SK-N-MC (cell line): ENCODE data around the gene PPTC7.

Source experiments
- DNase-seq: peaks from one replicate; pipeline ENCODE4 v3.0.0-alpha.2; 2011; ENCODE audit warnings: low read depth, low spot score
- H3K27ac ChIP-seq: fragments of 200-600 bp; sonication (generic); 2 replicates; pipeline ENCODE4 v1.5.1; 2016; ENCODE audit warnings: mixed run types
- H3K36me3 ChIP-seq: fragments of 200-600 bp; sonication (generic); 2 replicates; pipeline ENCODE4 v1.6.1; 2017; ENCODE audit warnings: antibody characterized with exemption, low read length, mixed read lengths; ENCODE audit not compliant: insufficient read depth
- H3K4me3 ChIP-seq: fragments of 200-600 bp; sonication (generic); 2 replicates; pipeline ENCODE4 v1.5.1; 2016
- H3K9ac ChIP-seq: fragments of 200-600 bp; sonication (generic); 2 replicates; pipeline ENCODE4 v1.8.0; 2017; ENCODE audit warnings: mixed run types, mixed read lengths; ENCODE audit not compliant: insufficient read length
- H3K9me3 ChIP-seq: fragments of 200-600 bp; sonication (generic); 2 replicates; pipeline ENCODE4 v1.6.1; 2017; ENCODE audit warnings: low read depth, mild to moderate bottlenecking, antibody characterized with exemption, low read length, moderate library complexity, mixed read lengths
- EZH2 ChIP-seq: fragments of 200-600 bp; sonication (generic); IDR thresholded peaks from one replicate; pipeline ENCODE4 v1.6.1; 2017; ENCODE audit warnings: antibody characterized with exemption
- FOXP2 ChIP-seq: optimal IDR thresholded peaks from 2 replicates; pipeline ENCODE3; 2011; ENCODE audit warnings: mild to moderate bottlenecking, moderate library complexity; ENCODE audit not compliant: insufficient read depth; ENCODE audit errors: extremely low read length, control extremely low read depth
- POLR2AphosphoS5 ChIP-seq: IDR thresholded peaks from 2 replicates; pipeline ENCODE4 v1.6.1; 2012; ENCODE audit warnings: mild to moderate bottlenecking, low read depth, low read length, borderline replicate concordance

Gene PPTC7

DNA sequence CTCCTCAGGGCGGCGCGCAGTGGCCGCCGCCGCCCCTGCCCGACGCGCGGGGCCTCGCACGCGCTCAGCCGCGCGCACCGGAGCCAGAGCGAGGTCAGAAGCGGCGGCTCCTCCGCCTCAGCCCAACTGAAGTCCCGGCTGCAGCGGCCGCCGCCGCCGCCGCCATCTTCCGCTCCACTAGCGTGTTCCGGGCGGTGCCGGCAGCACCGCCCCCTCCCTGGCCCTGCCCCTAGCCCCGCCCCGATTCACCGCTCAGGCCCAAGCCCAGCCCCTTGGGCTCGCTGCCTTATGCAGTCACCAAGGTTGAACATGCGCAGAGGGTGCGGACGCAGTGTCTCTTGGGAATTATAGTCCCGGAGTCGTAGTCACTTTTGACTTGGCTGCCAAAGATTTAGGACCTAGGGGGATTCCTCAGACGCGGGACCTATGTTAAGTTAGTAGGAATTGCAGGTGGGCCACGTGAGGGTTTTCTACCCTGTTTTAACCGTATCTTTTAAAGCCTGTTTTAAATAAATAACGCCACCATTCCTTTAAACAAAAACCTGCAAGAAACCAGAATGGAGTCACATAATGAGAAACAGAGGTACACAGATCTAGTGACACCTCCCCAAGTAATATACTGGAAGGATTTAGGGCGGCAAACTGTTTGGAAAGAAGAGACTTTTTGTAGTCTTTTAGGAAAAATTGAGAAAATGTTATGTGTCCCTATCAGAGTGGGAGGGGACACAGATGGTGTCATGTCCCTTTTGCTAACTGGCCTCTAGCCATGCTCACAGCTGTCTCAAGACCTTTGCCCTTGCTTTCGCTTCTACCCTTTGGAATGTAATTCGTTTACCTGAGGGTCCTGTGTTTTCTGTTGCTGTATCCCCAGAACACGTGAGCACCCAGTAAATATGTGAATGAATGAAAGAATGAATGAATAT lies at the start of gene PPTC7:
Gene PPTC7, minus strand, starts transcription at position 182 of the 923 bp plus-strand sequence. CDS start 287 bp downstream, outside the sequence.
- peak; percentile 97 for DNase-seq
- no peak within 1 kb of the TSS for H3K27ac ChIP-seq
- no peaks in the 10 kb centered on the region for H3K36me3 ChIP-seq
- TF ChIP-seq POLR2AphosphoS5 (peak; percentile 72; the same call in 1 of the 2 replicates), FOXP2 (no peak)
- H3K9ac ChIP-seq, result peak within 1 kb of the TSS; percentile 84
- H3K4me3 ChIP-seq, result peak within 1 kb of the TSS; percentile 94
- H3K9me3 ChIP-seq, result no peaks in the 10 kb centered on the region

DNA sequence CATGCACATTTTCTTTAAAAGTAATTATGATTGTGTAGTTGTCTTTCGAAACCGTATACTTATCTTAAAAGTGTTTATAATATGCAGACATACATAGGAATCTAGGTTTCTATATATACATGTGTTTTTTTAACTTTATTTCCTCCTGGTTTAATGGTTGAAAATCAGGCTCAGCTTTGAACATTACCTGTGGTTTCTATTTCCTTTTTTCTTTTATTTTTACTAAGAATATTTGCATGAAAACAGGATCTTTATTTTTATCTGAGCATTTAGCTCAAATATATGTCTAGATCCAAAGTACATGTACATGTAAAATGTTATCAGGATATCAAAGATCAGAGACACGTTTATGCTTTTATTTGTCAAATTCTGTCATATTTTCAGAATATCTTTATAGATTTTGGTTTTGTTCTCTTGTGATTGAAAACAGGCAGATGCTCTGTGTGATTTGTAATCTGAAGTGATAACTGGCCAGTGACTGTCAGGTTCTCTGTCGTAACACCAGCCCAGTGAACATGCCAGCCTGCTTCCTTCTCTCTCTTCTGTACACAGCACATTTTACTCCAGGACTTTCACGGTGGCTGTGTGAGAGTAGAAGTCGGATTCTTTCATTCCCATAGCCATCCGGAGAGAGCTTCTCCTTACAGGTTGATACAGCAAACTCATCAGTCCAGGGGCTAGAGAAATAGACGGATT lies 44.5 kb upstream of the PPTC7 start:
- Histone ChIP-seq H3K36me3 (no peaks in the 10 kb centered on the region), H3K4me3 (no peak overlapping the region), H3K27ac (no peak overlapping the region), H3K9me3 (no peaks in the 10 kb centered on the region), H3K9ac (no peak overlapping the region)
- DNase-seq, result no peak
- TF ChIP-seq POLR2AphosphoS5 (no peak), EZH2 (no peak), FOXP2 (no peak)

GRCh38 chr12:110622582-110622981 lies 39.5 kb upstream of the PPTC7 start:
- TF ChIP-seq FOXP2, result no peak
- TF ChIP-seq POLR2AphosphoS5, result no peak
- no peak for TF ChIP-seq EZH2
- Histone ChIP-seq H3K4me3 (no peak overlapping the region), H3K36me3 (no peaks in the 10 kb centered on the region), H3K9ac (no peak overlapping the region), H3K9me3 (no peaks in the 10 kb centered on the region), H3K27ac (no peak overlapping the region)
- DNase-seq, result no peak

DNA sequence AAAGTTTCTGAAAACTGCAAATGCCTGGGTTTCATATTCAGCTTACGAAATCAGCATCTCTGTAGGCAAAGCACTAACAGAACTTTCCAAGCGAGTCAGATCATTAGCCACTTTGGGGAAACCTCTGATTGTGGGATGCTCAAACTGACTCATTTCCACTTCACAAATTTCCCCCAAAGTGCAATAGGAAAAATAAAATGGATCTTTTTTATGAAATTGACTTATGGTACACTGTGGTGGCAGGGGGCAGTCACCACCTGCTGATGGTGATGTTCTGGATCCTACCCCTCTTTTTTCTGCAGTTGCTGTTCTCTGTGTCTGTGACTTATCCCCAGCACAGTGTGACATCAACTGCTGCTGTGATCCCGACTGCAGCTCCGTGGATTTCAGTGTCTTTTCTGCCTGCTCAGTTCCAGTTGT lies 36.4 kb upstream of the PPTC7 start:
- Histone ChIP-seq H3K9me3 (no peaks in the 10 kb centered on the region), H3K36me3 (no peaks in the 10 kb centered on the region), H3K9ac (no peak overlapping the region), H3K4me3 (no peak overlapping the region), H3K27ac (no peak overlapping the region)
- TF ChIP-seq EZH2 (no peak), FOXP2 (no peak), POLR2AphosphoS5 (no peak)
- DNase-seq, result no peak

DNA sequence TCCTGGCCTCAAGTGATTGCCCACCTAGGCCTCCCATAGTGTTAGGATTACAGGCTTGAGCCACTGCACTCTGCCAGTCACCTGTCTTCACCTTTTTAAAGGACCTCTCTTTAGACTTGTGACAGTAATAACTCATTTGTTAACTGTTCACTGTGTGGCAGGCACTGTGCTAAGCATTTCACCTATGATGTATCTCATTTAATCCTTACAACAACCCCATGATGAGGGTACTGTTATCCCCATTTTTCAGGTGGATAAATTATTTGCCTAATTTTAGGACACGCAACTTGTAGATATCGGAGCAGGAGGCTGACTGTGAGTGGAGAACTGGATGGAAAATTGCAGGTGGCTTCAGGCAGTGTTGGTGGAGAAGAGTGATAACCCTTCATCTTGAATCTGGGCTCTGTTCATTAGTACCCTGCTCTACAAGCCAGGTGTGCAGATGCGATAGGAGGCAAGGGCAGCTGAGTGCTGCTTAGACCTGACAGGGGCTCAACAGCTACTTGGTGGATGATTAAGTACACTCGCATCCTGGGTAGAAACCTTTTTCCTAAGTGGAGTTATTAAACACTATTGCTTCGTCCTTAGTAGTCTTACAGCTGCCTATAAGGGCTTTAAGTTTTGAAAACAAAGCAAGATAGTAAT lies 33.5 kb upstream of the PPTC7 start:
- no peaks in the 10 kb centered on the region for H3K9me3 ChIP-seq
- TF ChIP-seq FOXP2 (no peak), POLR2AphosphoS5 (no peak), EZH2 (no peak)
- H3K9ac ChIP-seq, result no peak overlapping the region
- H3K4me3 ChIP-seq, result no peak overlapping the region
- no peak overlapping the region for H3K27ac ChIP-seq
- no peak for DNase-seq
- H3K36me3 ChIP-seq, result no peaks in the 10 kb centered on the region

GRCh38 chr12:110615171-110615570 lies 32.1 kb upstream of the PPTC7 start:
- Histone ChIP-seq H3K9ac (no peak overlapping the region), H3K27ac (no peak overlapping the region), H3K4me3 (no peak overlapping the region), H3K36me3 (no peaks in the 10 kb centered on the region), H3K9me3 (no peaks in the 10 kb centered on the region)
- no peak for TF ChIP-seq FOXP2
- TF ChIP-seq EZH2, result no peak
- TF ChIP-seq POLR2AphosphoS5, result no peak
- no peak for DNase-seq

- peak within 1 kb of the TSS; percentile 68 for H3K9ac ChIP-seq
- TF ChIP-seq EZH2, result no peak
- TF ChIP-seq FOXP2, result peak; percentile 18
- TF ChIP-seq POLR2AphosphoS5, result peak; percentile 65; the same call in 1 of the 2 replicates
- no peaks in the 10 kb centered on the region for H3K36me3 ChIP-seq
- no peaks in the 10 kb centered on the region for H3K9me3 ChIP-seq
- H3K27ac ChIP-seq, result no peak within 1 kb of the TSS
- DNase-seq, result peak; percentile 30
- H3K4me3 ChIP-seq, result peak within 1 kb of the TSS; percentile 84
Measured at GRCh38 chr12:110613771-110614684, 30.9 kb upstream of the PPTC7 start, which contains the start of gene TCTN1. TCTN1 (plus strand) TSS chr12:110614129; CDS start chr12:110614183, 54 bp downstream.
